Endothelial cell of umbilical vein (primary cell): ENCODE results near the gene NTN1. TPM values are rescaled to one million over a fixed set of nuclear protein-coding genes. Genes with fewer than 3 reads are reported as not detected.

Experiments
- BruUV-seq: library from RNA; stranded (reverse); fragments of 400-500 nt; replicated peaks from 2 replicates; lab custom pipeline; 2021; lab: Mats Ljungman, UMichigan
- CTCF ChIA-PET: fragments of 300-600, 350-600 bp; sonication (Branson Sonifier 250); formaldehyde crosslinking; loops from one replicate; lab custom pipeline; 2021; ENCODE audit warnings: antibody characterized with exemption, inconsistent platforms; lab: Charles Lee
- POLR2A ChIA-PET: fragments of 300-600, 350-600 bp; sonication (Branson Sonifier 250); formaldehyde crosslinking; loops from one replicate; lab custom pipeline; 2021; ENCODE audit warnings: antibody characterized with exemption, inconsistent platforms; lab: Charles Lee
- DNase-seq: peaks from one replicate; pipeline ENCODE4 v3.0.0-alpha.2; 2011; ENCODE audit warnings: low read depth, low spot score
- FAIRE-seq: peaks from 2 replicates; lab custom pipeline; 2011; peaks lifted over from hg19 to GRCh38; lab: Jason Lieb, UNC
- H2AFZ ChIP-seq: 2 replicates; pipeline ENCODE4 v1.6.0; 2012; ENCODE audit warnings: low read depth, low read length, control low read depth, inconsistent platforms
- H3K27ac ChIP-seq: 2 replicates; pipeline ENCODE4 v1.5.1; 2011; ENCODE audit warnings: low read depth, mild to moderate bottlenecking, control low read depth, low read length, moderate library complexity; ENCODE audit not compliant: insufficient read depth
- H3K27me3 ChIP-seq, 2 experiments: 2 replicates each; pipeline versions ENCODE4 v1.6.0 to v1.6.1; 2011; ENCODE audit warnings: low read length in 2 of 2, mixed read lengths in 1 of 2; ENCODE audit not compliant: control insufficient read depth in 2 of 2, insufficient read depth in 2 of 2
- H3K36me3 ChIP-seq, 2 experiments: 2 replicates in 1 of 2; 3 replicates in 1 of 2; pipeline ENCODE4 v1.5.1; 2011; ENCODE audit warnings: low read length in 2 of 2, mild to moderate bottlenecking in 1 of 2, moderate library complexity in 1 of 2; ENCODE audit not compliant: control insufficient read depth in 2 of 2, insufficient read depth in 2 of 2; ENCODE audit errors: extremely low read depth in 1 of 2
- H3K4me1 ChIP-seq: 3 replicates; pipeline ENCODE4 v1.5.1; 2011; ENCODE audit warnings: mild to moderate bottlenecking, low read length; ENCODE audit not compliant: control insufficient read depth, insufficient read depth; ENCODE audit errors: extremely low read depth
- H3K4me2 ChIP-seq: 2 replicates; pipeline ENCODE4 v1.6.1; 2011; ENCODE audit warnings: low read length, control low read depth, mixed read lengths; ENCODE audit not compliant: insufficient read depth
- H3K4me3 ChIP-seq, 3 experiments: fragments of 200-600 bp in 1 of 3; sonication (generic), shearing (Covaris generic) in 1 of 3; replicated peaks in 1 of 3; 2 replicates each; pipeline ENCODE4 v1.5.1; 2011 to 2016; ENCODE audit warnings: control low read depth in 3 of 3, low read length in 3 of 3, mild to moderate bottlenecking in 2 of 3, inconsistent platforms in 1 of 3, low read depth in 1 of 3, moderate library complexity in 1 of 3; ENCODE audit not compliant: insufficient read depth in 1 of 3
- H3K79me2 ChIP-seq: 2 replicates; pipeline ENCODE4 v1.6.0; 2012; ENCODE audit warnings: low read length, inconsistent platforms; ENCODE audit not compliant: control insufficient read depth, insufficient read depth
- H3K9ac ChIP-seq: replicated peaks from 2 replicates; pipeline ENCODE3; 2011; ENCODE audit warnings: low read length, control low read depth; ENCODE audit not compliant: insufficient read depth; ENCODE audit errors: extremely low read depth
- H3K9me1 ChIP-seq: replicated peaks from 3 replicates; pipeline ENCODE4 v1.6.0; 2011; ENCODE audit warnings: mild to moderate bottlenecking, low read length; ENCODE audit not compliant: control insufficient read depth, insufficient read depth; ENCODE audit errors: extremely low read depth
- H3K9me3 ChIP-seq: replicated peaks from 2 replicates; pipeline ENCODE4 v1.5.1; 2012; ENCODE audit warnings: low read length, inconsistent platforms; ENCODE audit not compliant: control insufficient read depth, insufficient read depth
- H4K20me1 ChIP-seq: replicated peaks from 2 replicates; pipeline ENCODE3; 2011; ENCODE audit warnings: mild to moderate bottlenecking, low read length; ENCODE audit not compliant: control insufficient read depth, insufficient read depth; ENCODE audit errors: extremely low read depth
- CTCF ChIP-seq, 2 donors: IDR thresholded peaks; 1 replicate in 1 of 2; 2 replicates in 1 of 2; pipeline ENCODE4 v1.5.1; 2011; ENCODE audit warnings: low read length in 2 of 2, mild to moderate bottlenecking in 2 of 2, moderate library complexity in 2 of 2, control low read depth in 1 of 2, inconsistent platforms in 1 of 2, low read depth in 1 of 2; ENCODE audit not compliant: insufficient read depth in 1 of 2; ENCODE audit errors: extremely low read depth in 1 of 2
- EZH2 ChIP-seq: IDR thresholded peaks from 2 replicates; pipeline ENCODE4 v1.6.1; 2012; ENCODE audit warnings: borderline replicate concordance, low read depth, mild to moderate bottlenecking, moderate library complexity, low read length, inconsistent platforms; ENCODE audit not compliant: severe bottlenecking
- FOS ChIP-seq: IDR thresholded peaks from 2 replicates; pipeline ENCODE4 v1.6.1; 2011; ENCODE audit warnings: mild to moderate bottlenecking, low read length, moderate library complexity, borderline replicate concordance; ENCODE audit not compliant: insufficient read depth
- GATA2 ChIP-seq: IDR thresholded peaks from 2 replicates; pipeline ENCODE4 v1.7.0; 2011; ENCODE audit warnings: low read depth, mild to moderate bottlenecking, moderate library complexity, mixed read lengths, low read length; ENCODE audit not compliant: insufficient read length, insufficient read depth
- JUN ChIP-seq: IDR thresholded peaks from 2 replicates; pipeline ENCODE4 v1.6.1; 2011; ENCODE audit warnings: borderline replicate concordance, low read depth; ENCODE audit not compliant: insufficient read length, insufficient read depth
- MAX ChIP-seq: IDR thresholded peaks from 2 replicates; pipeline ENCODE4 v1.6.1; 2011; ENCODE audit not compliant: insufficient read depth, insufficient read length
- MYC ChIP-seq: IDR thresholded peaks from one replicate; pipeline ENCODE4 v1.6.1; 2011; ENCODE audit warnings: mild to moderate bottlenecking, low read depth, low read length
- POLR2AphosphoS5 ChIP-seq: IDR thresholded peaks from 2 replicates; pipeline ENCODE4 v1.6.1; 2012; ENCODE audit warnings: low read depth, mild to moderate bottlenecking, control low read depth, low read length, moderate library complexity; ENCODE audit not compliant: insufficient read depth
- dilution Hi-C: fragments of 300-500 bp; cut with MboI; formaldehyde crosslinking; loops from one replicate; pipeline ENCODE4 v1.15.0; 2019; ENCODE audit warnings: low sequenced_read_pairs; ENCODE audit not compliant: extremely low pct_ligation_motif_present
- intact Hi-C: fragments of 100-400 bp; cut with micrococcal nuclease; formaldehyde crosslinking; loops from one replicate; pipeline ENCODE4 v1.10.0; 2022
- polyA plus RNA-seq, 4 experiments: library from polyadenylated mRNA; depleted of rRNA in 3 of 4; stranded (reverse) in 3 of 4; unstranded in 1 of 4; fragments of >200 nt; gene quantifications; 2 replicates each; pipeline versions ENCODE4 v1.2.1 to v1.2.3, GENCODE V29; 2011 to 2012; ENCODE audit warnings: missing spikeins in 1 of 4
- total RNA-seq: library from RNA; stranded (reverse); gene quantifications from 2 replicates; pipeline ENCODE4 v1.2.3, GENCODE V29; 2021

Gene NTN1
- total and polyA plus RNA-seq, 2 donors (not counting 3 experiments of a cell fraction or from before 2014, with no cell fraction given) = 0.10 to 0.18 TPM

GRCh38 chr17:9036336-9036735 lies 15.0 kb downstream of the NTN1 start:
- BruUV-seq = no TSS peak
- no peaks in the 10 kb centered on the region for H3K27me3 ChIP-seq
- intact Hi-C loops = no loop called here
- H2AFZ ChIP-seq = no peak overlapping the region
- ChIA-PET POLR2A (no interaction called here), CTCF (no interaction called here)
- H3K36me3 ChIP-seq = no peaks in the 10 kb centered on the region
- DNase-seq = no peak
- dilution Hi-C loops = no loop called here
- H3K9ac ChIP-seq = no peak overlapping the region
- no peak overlapping the region for H3K4me3 ChIP-seq
- H3K9me1 ChIP-seq = no peaks in the 10 kb centered on the region
- no peak for FAIRE-seq
- no peak overlapping the region for H3K4me2 ChIP-seq
- H3K4me1 ChIP-seq = no peaks in the 10 kb centered on the region
- H3K27ac ChIP-seq = no peak overlapping the region
- no peaks in the 10 kb centered on the region for H3K79me2 ChIP-seq
- H4K20me1 ChIP-seq = no peaks in the 10 kb centered on the region
- TF ChIP-seq POLR2AphosphoS5 (no peak), MYC (no peak), MAX (no peak), JUN (no peak), GATA2 (no peak), EZH2 (no peak), CTCF (IDR thresholded peaks at IDR 0.05; ENCODE audit: extremely low read depth in 1 of 2, insufficient read depth in 1 of 2, low read depth in 1 of 2, low read length in 2 of 2) (no peak), FOS (no peak)
- H3K9me3 ChIP-seq = no peaks in the 10 kb centered on the region
